GM19397 (cell line): ENCODE measurements around the gene BMS1.
"Not testable (repeated sequence)": the region's sequence is repeated elsewhere in the genome, so short reads cannot be mapped to it uniquely, and the experiment has no call there.

Source experiments
- ATAC-seq: cut with Tn5 transposase; IDR thresholded peaks from one replicate; pipeline ENCODE4 v1.9.1; 2021; ENCODE audit warnings: mild to moderate bottlenecking, moderate library complexity; ENCODE audit not compliant: unreplicated experiment

The BMS1 gene

DNA sequence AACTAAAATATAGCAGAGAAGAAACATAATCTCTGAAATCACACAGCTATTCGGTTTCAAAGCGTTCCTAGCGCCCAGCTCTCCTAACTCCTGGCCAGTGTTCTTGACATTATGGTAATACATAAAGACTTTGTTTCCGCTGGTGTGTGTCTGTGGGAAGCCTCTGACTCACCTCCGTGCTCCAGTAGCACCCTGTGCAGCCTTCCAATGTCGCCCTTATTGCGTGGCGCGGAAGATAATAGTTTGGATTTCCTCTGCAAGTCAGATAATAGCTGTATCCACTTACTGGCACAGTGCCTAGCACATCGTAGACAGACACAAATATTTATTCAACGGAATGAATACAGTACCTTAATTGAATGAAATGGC, 570 bp downstream of the BMS1 start:
- no peak for ATAC-seq

DNA sequence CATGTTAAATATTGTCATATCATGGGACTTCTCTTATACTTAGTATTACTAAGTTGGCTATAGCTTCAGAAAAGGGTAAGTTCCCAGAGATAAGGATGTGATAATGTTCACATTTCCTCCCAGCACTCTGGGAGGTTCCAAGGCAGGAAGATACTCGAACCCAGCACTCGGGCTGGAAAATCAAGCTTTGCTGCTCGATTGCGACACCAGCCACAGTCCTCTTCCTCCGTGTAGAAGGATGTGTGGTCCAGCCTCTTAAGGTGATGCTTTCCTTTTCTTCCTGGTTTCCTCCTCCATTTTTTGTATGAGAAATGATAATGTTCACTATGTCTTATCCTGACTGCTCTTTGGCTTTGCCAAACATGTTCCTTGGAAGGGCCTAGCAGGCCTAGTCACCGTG, 3.2 kb downstream of the BMS1 start:
- ATAC-seq: no peak

DNA sequence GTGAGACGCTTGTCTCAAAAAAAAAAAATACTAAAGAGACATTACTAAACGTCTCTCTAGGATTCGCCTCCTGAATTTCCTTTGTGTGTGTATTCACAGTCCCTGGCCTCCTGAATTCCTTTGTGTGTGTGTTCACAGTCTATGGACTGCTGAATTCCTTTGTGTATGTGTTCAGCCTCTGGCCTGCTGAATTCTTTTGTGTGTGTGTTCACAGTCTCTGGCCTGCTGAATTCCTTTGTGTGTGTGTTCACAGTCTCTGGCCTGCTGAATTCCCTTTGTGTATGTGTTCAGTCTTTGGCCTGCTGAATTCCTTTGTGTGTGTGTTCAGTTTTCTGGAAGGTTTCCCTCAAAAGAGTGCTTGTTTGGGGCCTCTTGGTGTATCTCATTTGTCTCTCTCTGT, 8.2 kb downstream of the BMS1 start:
- ATAC-seq: no peak

DNA sequence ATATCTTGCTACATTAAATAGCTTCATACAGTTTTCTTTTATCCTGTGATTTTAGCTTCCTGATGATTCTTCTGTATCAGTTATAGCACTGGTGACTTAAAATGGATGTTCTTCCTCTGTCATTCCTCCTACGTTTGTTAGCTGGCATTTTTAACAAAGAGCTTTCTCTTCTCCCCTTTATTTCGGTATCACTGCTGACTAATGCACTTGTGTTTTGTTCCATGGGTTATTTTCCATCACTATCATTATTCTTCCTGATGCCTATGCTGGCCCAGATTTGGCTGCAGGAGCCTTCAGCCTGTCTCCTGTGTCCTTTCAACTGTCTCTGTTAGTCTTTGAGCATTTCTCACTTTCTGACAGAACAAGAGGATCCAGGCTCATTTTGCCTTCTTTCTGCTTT, 13.1 kb downstream of the BMS1 start:
- ATAC-seq: no peak

DNA sequence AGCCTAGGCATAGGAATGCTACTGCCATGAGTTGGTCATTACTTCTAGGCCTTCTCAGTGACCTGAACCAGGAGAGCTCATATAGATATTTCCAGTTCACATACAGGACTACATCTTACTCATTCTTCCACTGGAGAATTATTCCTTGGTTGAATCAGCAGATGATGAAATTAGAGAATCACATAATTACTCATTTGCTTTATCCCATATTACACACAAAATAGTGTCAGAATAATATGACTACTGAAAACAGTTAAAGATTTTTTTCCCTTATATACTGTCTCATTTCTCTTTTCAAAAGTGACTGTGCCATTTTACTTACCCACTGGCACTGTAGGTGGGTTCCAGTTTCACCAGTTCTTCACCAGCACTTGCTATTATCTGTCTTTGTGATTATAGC, 18.5 kb downstream of the BMS1 start:
- no peak for ATAC-seq

DNA sequence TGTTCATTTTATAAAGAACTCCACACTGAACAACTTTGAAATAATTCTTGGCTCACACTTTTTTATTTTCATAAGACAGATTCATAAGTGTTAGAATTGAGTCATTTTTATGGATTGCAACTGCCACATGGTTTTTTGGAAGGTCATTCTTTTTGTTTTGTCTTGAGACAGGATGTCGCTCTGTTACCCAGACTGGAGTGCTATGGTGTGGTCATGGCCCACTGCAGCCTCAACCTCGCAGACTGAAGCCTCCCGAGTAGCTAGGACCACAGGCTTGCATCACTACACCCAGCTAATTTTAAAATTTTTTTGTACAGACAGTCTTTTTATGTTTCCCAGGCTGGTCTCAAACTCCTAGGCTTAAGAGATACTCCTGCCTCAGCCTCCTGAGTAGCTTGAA, 20.3 kb downstream of the BMS1 start:
- ATAC-seq: no peak

DNA sequence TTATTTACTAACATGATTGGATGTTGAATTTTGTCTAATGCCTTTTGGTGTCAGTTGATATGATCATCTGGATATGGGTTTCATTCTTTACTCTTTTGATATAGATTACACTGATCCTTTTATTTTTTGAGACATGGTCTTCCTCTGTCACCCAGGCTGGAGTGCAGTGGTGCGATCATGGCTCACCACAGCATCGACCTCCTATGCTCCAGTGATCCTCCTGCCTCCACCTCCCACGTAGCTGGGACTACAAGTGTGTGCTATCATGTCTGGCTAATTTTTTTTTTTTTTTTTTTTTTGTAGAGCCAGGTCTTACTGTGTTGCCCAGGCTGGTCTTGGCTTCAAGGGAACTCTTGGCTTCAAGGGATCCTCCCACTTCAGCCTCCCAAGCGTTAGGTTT, 27.1 kb downstream of the BMS1 start:
- no peak for ATAC-seq

DNA sequence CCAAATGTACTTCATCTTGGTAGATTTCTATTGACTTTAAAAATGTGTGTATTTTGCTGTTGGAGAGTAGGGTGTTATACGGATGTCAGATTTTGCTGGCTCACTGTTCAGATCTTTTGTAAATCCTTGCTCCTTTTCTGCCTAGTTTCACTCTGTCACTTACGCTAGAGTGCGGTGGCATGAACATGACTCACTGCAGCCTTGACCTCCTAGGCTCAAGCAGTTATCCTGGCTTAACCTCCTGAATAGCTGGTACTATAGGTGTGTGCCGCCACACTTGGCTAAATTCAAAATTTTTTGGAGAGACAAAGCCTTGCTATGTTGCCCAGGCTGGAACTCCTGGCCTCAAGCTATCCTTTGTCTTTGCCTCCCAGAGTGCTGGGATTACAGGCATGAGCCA, 29.4 kb downstream of the BMS1 start:
- ATAC-seq: no peak

DNA sequence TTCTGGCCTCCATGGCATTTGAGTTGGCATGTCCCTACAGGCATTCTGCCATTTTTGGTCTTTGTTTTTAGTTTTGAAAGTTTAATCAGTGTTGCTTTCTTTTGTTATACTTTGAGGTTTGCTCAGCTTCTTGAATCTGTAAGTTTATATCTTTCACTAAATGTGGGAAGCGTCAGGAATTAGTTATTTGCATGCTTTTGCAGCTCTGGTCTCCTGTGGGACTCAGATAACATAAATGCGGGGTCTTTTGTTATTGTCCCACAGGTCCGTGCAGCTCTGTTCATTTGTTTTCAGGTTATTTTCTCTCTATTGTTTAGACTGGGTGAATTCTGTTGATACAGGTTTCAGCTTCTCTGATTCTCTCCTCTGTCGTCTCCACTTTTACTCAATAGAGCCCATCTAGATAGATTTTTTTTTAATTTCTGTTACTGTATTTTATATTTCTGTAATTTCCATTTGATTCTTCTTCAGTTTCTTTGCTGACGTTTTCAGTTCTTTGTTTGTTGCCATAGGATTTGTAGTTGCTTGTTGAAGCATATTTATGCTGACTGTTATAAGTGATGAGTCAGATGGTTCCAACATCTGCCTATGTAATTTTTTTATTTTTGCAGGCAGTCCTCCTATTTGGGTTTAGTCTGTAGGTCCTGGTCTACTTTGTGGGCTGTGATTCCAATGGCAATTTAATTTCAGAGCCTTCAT, 31.5 kb downstream of the BMS1 start:
- ATAC-seq: not testable (repeated sequence)

DNA sequence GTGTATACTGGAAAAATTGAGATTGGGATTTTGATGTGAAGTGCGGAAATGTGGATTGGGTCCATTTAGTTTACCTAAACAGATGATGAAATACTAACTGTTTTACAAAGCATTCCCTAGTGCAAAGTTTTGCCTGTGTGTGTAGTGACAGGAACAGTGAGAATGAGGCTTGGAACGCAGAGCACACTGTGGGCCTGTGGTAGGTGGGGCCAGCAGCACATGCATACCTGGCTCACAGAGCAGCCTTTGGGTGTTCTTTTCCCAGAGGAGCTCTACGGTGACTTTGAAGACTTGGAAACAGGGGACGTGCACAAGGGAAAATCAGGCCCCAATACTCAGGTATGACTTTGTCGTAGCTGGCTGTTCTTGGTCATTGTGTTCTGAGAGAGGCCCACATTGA, 33.7 kb downstream of the BMS1 start:
- not testable (repeated sequence) for ATAC-seq

DNA sequence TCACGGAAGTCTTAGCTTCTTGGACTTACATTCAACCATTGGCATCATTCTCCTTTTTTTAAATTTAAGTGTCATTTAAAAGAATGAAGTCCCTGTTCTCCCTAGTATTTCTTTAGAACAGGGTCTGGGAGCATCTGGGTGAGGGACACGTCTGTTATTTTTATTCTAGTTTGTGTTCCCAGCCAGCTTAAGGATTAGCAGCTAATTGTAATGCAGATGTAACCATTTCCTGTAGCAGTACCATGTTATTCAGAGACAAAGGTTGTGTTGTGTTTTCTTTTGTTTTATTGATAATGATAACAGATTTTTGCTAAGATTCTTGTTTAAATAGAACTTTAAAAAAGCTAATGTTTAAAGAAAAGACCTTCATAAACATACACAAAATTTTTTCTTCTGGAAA, 34.3 kb downstream of the BMS1 start:
- no peak for ATAC-seq

DNA sequence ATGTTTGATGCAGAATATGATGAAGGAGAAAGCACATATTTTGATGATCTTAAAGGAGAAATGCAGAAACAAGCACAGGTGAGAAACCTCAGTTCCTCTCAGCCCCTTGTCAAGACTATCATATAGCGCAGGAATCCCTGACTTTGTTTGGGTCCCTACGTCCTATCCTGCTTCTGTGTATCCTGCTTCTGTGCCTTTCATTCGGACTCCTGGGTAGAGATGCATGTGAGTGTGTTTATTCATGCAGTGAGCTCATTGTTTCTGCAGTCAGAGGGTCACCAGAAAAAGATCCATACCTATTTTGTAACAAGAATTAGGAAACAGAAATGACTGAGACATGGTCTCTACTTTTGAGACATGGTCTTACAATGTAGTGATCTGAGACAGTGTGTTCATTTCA, 34.8 kb downstream of the BMS1 start:
- not testable (repeated sequence) for ATAC-seq

DNA sequence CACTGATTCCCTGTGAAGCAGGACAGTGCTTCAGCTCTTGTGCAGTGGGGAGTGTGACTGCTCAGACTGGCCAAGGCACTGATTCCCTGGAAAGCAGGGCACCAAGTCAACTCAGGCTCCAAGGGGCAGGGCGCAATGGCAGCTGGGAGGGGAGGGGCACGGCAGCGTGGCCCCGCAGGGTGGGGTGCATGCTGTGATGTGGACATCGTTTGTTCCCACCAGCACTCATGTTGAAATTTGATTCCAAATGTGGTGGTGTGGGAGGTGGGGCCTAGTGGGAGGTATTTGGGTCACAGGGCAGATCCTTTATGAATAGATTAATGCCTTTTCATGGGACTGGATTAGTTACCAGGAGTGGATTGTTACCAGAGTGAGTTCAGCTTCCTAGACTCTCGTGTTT, 44.2 kb downstream of the BMS1 start:
- not testable (repeated sequence) for ATAC-seq

DNA sequence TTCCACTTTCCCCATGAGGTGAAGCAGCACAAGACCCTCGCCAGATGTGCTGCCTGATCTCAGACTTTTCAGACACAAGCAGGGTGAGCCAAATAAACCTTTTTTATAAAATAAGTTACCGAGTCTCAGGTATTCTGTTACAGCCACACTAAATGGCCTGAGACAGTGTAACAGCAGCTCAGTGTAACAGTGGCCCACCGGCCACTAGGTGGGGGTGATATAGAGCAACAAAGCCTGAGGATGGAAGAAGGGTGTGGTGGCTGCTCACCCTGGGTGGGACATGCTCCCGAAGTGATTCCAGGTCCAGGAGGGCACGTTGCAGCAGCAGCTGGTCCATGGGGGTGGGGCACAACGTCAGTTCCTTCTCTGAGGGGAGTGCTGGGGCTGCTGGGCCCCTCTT, 44.6 kb downstream of the BMS1 start:
- ATAC-seq: no peak

DNA sequence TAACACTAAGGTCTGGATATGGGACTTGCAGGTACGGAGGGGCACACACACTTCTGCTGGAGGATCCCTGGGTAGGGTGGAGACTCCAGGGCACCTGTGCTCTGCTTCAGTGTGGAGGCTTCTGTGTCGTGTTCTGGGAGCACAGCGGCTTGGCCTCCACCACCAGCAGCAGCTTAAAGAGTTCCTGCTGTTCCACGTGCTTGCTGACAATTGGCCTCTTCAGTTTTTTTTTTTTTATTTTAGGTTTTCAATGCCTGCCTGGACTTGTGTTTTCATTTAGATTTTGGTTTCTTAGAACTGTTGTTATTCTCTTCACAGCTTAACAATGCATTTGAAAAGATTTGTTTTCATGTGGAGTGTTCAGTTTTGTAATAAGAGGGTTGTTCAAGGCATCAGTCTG, 45.8 kb downstream of the BMS1 start:
- ATAC-seq: not testable (repeated sequence)

DNA sequence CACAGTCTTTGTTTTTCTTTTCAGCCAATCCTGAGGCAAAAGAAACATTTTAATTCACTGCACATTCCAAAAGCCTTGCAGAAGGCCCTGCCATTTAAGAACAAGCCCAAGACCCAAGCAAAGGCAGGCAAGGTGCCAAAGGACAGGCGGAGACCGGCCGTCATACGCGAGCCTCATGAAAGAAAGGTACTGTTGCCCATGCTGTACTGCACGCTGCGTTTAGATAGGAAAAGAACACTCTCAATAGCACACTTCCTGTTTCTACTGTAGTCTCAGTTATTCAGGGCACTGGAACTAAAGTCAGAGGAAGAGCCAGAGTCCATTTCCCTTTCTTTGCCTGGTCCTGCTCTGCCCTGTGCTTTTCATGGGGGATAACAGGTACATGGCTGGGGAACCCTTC, 47.6 kb downstream of the BMS1 start:
- no peak for ATAC-seq

DNA sequence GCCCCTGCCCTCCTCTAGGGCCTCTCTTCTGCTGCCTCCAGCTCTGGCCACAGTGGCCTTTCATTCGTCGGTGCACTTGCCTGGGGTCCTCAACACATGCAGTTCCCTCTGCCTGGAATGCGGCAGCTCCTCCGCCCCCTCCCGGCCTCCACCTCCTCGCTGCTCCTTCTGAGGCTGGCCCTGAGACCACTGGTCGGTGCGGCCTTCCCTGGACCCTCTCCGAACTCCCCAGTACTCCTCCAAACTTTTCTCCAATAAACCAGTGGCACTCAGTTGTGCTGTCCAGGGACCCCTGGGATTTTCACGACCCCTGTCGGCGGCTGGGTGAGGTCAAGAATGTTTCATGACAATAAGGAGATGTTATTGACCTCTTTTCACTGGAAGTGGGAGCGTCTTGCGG, 53.5 kb downstream of the BMS1 start:
- ATAC-seq: no peak

DNA sequence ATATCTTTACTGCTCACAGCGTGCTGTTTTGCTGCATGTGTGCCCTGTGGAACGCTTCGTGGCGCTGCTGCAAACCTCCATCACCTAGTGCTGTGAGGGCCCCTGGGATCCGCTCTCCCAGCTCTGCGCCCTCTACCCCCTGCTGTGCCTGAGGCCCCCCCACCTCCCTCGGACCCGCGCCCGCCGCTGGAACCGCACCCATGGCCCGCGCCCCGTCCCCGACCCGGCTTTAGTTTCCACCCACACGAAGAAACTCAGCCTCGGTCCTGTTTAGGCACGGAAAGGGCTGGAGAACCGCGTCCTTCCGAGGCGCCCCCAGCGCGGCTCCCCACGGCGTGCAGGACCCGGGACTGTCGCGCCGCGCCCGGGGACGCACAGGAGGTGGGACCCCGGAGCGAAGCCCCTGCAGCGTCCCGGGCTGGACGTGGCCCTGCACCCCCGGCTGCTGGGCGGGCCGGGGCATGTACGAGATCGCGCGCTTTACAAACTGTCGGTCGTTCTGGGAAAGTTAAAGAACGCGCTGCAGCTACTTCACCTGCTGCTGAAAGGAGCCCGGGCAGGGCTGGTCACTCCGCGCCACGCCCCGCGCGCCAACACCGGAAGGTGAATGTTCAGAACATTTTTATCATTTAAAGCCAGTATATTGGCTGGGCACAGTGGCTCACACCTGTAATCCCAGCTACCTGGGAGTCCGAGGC, 54.3 kb downstream of the BMS1 start:
- ATAC-seq: no peak

DNA sequence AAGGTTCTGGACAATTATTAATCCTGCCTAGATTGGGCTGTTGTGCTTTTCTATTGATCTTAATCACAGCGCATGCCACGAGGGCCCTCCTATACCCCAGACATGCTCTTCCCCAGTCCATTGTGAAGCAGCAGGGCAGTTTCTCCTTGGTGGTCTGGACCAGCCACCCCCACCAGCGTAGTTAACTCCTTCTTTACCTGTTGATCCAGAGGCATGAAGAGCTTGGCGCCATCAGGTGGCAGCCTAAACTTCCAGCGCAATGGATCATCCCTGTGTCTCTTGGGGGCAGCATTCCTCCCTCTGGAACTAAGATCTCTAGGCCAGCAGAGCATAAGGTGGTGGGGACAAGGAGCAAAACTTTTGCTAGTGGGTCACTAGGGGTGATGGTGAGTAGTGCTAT, 62.2 kb downstream of the BMS1 start:
- not testable (repeated sequence) for ATAC-seq

DNA sequence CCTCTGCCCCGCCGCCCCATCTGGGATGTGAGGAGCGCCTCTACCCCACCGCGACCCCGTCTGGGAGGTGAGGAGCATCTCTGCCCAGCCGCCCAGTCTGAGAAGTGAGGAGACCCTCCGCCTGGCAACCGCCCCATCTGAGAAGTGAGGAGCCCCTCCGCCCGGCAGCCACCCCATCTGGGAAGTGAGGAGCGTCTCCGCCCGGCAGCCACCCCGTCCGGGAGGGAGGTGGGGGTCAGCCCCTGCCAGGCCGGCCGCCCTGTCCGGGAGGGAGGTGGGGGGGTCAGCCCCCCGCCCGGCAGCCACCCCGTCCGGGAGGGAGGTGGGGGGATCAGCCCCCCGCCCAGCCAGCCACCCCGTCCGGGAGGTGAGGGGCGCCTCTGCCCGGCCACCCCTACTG, 64.7 kb downstream of the BMS1 start:
- ATAC-seq: not testable (repeated sequence)

DNA sequence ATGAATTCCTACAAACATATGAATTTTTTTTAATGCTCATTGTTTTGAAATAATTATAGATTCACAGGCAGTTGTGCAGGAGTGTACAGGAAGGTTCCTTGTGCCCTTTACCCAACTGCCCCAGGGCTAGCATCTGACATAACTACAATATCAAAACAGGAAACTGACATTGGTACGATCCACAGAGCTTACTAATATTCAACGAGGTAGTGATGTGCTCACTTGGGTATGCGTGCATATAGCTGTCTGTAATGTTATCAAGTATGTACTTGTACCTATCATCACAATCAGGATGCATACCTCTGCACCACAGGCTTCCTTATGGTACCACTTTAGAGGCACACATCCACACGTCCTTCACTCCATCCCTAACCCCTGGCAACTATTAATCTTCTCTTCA, 68.3 kb downstream of the BMS1 start:
- no peak for ATAC-seq

DNA sequence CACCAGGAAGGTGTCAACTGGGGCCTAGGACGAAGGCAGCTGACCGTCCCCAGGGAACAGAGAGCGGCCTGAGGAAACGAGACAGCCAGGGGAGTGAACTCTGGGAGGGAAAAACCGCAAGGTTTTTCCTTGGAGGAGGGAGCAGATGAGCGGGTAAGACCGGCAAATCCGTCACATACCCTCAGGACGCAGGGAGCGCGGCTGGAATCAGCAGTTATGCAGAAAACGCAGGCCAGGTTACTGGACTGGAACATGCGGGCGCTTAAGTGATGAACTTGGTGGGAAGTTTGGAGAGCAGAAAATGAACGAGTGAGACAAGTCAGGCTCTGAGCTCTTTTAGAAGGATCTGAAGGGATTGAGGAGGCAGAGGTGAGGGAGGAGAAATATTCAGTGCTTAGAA, 76.7 kb downstream of the BMS1 start:
- ATAC-seq: no peak

DNA sequence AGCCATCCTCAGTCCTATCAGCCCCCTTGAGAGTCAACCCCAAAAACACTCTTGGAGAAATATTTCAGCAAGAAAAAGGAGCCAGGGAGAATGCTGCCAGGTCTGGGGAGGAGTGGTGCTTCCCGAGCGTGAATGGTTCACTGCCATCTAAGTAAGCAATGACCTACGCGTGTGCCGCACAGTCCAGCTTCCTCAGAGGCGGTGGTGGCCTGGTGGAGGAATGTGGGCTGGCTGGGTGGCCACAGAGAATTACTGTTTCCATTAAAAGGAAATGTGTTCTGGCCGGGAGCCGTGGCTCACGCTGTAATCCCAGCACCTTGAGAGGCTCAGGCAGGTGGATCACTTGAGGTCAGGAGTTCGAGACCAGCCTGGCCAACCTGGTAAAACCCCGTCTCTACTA, 77.4 kb downstream of the BMS1 start:
- ATAC-seq: not testable (repeated sequence)
